ENCODE results near the gene APOA4. TPM values are rescaled to one million over a fixed set of nuclear protein-coding genes. Genes with fewer than 3 reads are reported as not detected.
A peak's percentile ranks its signal among the peaks of the same experiment; 100 is the strongest.

Gene APOA4
- total RNA-seq, 1 experiment from 2014 or later: 3.3 TPM

DNA sequence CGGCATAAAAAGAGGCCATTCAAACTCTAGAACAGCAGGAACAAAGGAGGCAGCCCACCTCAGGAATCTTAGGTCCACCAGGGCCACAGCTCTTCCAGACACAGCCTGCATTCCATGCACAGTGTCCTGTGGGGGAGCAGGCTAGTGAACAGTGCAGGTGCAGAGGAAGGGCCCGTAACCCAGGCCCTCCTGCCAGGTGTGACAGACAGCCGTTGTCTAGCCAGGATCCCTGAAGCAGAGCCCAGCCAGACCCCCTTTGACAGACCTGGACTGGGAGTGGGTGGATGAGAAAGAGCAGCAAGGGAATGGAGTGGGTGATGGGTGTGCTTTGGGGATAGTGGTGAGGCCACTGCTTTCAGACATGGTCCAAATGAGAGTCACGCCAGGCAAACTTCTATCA is 34.1 kb downstream of the APOA4 start:
- Histone ChIP-seq H3K27me3 (replicated peaks; ENCODE audit: control insufficient read depth, insufficient read depth, low read length) (no peaks in the 10 kb centered on the region), H3K9me3 (no peaks in the 10 kb centered on the region), H3K4me3 (ENCODE audit: low read depth, low read length) (peak overlapping the region; percentile 80), H3K4me1 (peaks cover 56% of the 10 kb centered on the region), H3K36me3 (ENCODE audit: control insufficient read depth, insufficient read depth, low read length) (peaks cover 14% of the 10 kb centered on the region)
- Mint-ChIP-seq H3K27me3 (ENCODE audit: insufficient read depth, unreplicated experiment) (no peaks in the 10 kb centered on the region), H3K27ac (ENCODE audit: unreplicated experiment) (peak overlapping the region; percentile 94), H3K36me3 (ENCODE audit: insufficient read depth, unreplicated experiment) (peaks cover 41% of the 10 kb centered on the region), H3K9me3 (ENCODE audit: unreplicated experiment) (peaks cover under 1% of the 10 kb centered on the region), H3K4me1 (ENCODE audit: low read depth, unreplicated experiment) (peaks cover 50% of the 10 kb centered on the region), H3K4me3 (ENCODE audit: unreplicated experiment) (peak overlapping the region; percentile 80)
- CTCF ChIA-PET: interaction anchor here (1.4 to 5.5 kb wide), 5 partner anchors 19 to 54 kb away, joined by 6 to 52 read pairs (median 15); partner anchors contain the start of genes APOA1 and APOC3
- no peak for TF ChIP-seq CTCF (IDR thresholded peaks at IDR 0.05; ENCODE audit: insufficient read depth in 1 of 2, low read depth in 1 of 2, low read length in 1 of 2, severe bottlenecking in 1 of 2, unreplicated experiment in 1 of 2)
- POLR2A ChIA-PET: interaction anchor here (2.8 to 3.1 kb wide), 2 partner anchors 40 to 48 kb away, joined by 18 to 24 read pairs; partner anchors contain the start of genes APOA1 and APOC3
- peak in 1 of 2 experiments; percentile 26 for DNase-seq
- no TSS peak for BruUV-seq (replicated peaks)
- intact Hi-C loops (cut with micrococcal nuclease; ENCODE audit: unreplicated experiment): loop anchor here (1.0 to 5.0 kb wide), 3 partner anchors 16 to 308 kb away; partner anchors contain the start of genes APOC3 and SIK3

DNA sequence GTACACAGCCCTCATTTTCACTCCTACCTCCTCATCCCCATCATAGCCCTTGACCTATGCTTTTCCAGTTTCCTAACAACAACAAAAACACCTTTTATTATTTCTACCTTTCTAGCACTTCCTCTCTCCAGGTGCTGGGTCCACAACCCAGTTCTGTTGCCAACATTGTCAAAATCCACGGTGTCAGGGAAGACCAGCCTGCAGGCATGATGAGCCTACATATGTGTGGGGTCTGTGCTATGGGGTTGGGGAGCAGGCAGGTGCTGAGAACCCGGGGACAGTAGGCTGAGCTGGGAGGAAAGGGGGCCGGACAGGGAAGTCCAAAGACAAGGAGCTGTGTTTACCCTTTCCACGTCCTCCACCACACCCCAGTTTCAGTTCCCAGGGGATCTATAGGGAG is 34.6 kb downstream of the APOA4 start:
- H3K4me3 Mint-ChIP-seq (ENCODE audit: unreplicated experiment): peak overlapping the region; percentile 80
- Histone ChIP-seq H3K27me3 (replicated peaks; ENCODE audit: control insufficient read depth, insufficient read depth, low read length) (no peaks in the 10 kb centered on the region), H3K9me3 (no peaks in the 10 kb centered on the region), H3K4me1 (peaks cover 52% of the 10 kb centered on the region), H3K4me3 (ENCODE audit: low read depth, low read length) (peak overlapping the region; percentile 80), H3K36me3 (ENCODE audit: control insufficient read depth, insufficient read depth, low read length) (peaks cover 14% of the 10 kb centered on the region)
- no peaks in the 10 kb centered on the region for H3K9me3 Mint-ChIP-seq (ENCODE audit: unreplicated experiment)
- POLR2A ChIA-PET: interaction anchor here (0.6 to 3.1 kb wide), 10 partner anchors 12 to 356 kb away, joined by 3 to 24 read pairs (median 4); partner anchors contain the start of genes APOA1, APOC3 and PAFAH1B2
- H3K36me3 Mint-ChIP-seq (ENCODE audit: insufficient read depth, unreplicated experiment): peaks cover 45% of the 10 kb centered on the region
- H3K27ac Mint-ChIP-seq (ENCODE audit: unreplicated experiment): peak overlapping the region; percentile 94
- TSS peak; percentile 96 for BruUV-seq (replicated peaks)
- CTCF ChIA-PET: interaction anchor here (0.9 to 3.7 kb wide), 7 partner anchors 20 to 317 kb away, joined by 3 to 32 read pairs (median 6); partner anchors contain the start of genes APOA1 and APOC3
- peaks cover 48% of the 10 kb centered on the region for H3K4me1 Mint-ChIP-seq (ENCODE audit: low read depth, unreplicated experiment)
- no peak for DNase-seq
- intact Hi-C loops (cut with micrococcal nuclease; ENCODE audit: unreplicated experiment): loop anchor here (1.0 to 5.0 kb wide), 3 partner anchors 15 to 309 kb away; partner anchors contain the start of genes APOC3 and SIK3
- no peaks in the 10 kb centered on the region for H3K27me3 Mint-ChIP-seq (ENCODE audit: insufficient read depth, unreplicated experiment)
- no peak for TF ChIP-seq CTCF (IDR thresholded peaks at IDR 0.05; ENCODE audit: insufficient read depth in 1 of 2, low read depth in 1 of 2, low read length in 1 of 2, severe bottlenecking in 1 of 2, unreplicated experiment in 1 of 2)

GRCh38 chr11:116787786-116788486 is 35.2 kb downstream of the APOA4 start, which contains the start of gene ZPR1:
Gene ZPR1, minus strand, starts transcription at chr11:116788023. Its CDS starts 33 bp downstream, at chr11:116787990.
- POLR2A ChIA-PET: interaction anchor here (0.6 to 3.1 kb wide), 11 partner anchors 11 to 356 kb away, joined by 3 to 24 read pairs (median 4); partner anchors contain the start of genes APOA1, APOC3 and PAFAH1B2

More at GRCh38 chr11:116787786-116788486, 35.2 kb downstream of the APOA4 start, which contains the start of gene ZPR1:
- CTCF ChIA-PET: interaction anchor here (0.9 to 3.7 kb wide), 8 partner anchors 20 to 318 kb away, joined by 3 to 32 read pairs (median 4); partner anchors contain the start of genes APOA1 and APOC3
- Mint-ChIP-seq H3K36me3 (ENCODE audit: insufficient read depth, unreplicated experiment) (peaks cover 51% of the 10 kb centered on the region), H3K4me3 (ENCODE audit: unreplicated experiment) (peak within 1 kb of the TSS; percentile 80), H3K9me3 (ENCODE audit: unreplicated experiment) (no peaks in the 10 kb centered on the region), H3K4me1 (ENCODE audit: low read depth, unreplicated experiment) (peaks cover 42% of the 10 kb centered on the region), H3K27me3 (ENCODE audit: insufficient read depth, unreplicated experiment) (no peaks in the 10 kb centered on the region), H3K27ac (ENCODE audit: unreplicated experiment) (peak within 1 kb of the TSS; percentile 94)
- peak; percentile 84 to 90 for DNase-seq
- no TSS peak for BruUV-seq (replicated peaks)
- peaks cover 46% of the 10 kb centered on the region for H3K4me1 ChIP-seq
- H3K4me3 ChIP-seq (ENCODE audit: low read depth, low read length): peak within 1 kb of the TSS; percentile 80
- intact Hi-C loops (cut with micrococcal nuclease; ENCODE audit: unreplicated experiment): loop anchor here (1.0 to 5.0 kb wide), 3 partner anchors 15 to 309 kb away; partner anchors contain the start of genes APOC3 and SIK3
- H3K36me3 ChIP-seq (ENCODE audit: control insufficient read depth, insufficient read depth, low read length): peaks cover 15% of the 10 kb centered on the region
- TF ChIP-seq CTCF (IDR thresholded peaks at IDR 0.05; ENCODE audit: insufficient read depth in 1 of 2, low read depth in 1 of 2, low read length in 1 of 2, severe bottlenecking in 1 of 2, unreplicated experiment in 1 of 2): no peak
- no peaks in the 10 kb centered on the region for H3K27me3 ChIP-seq (replicated peaks; ENCODE audit: control insufficient read depth, insufficient read depth, low read length)
- no peaks in the 10 kb centered on the region for H3K9me3 ChIP-seq

Measured in Caco-2 (cell line).